Lower lobe of right lung (tissue), 2 donors: Measurements from ENCODE around the gene GBP1. TPM values are rescaled to one million over a fixed set of nuclear protein-coding genes. Genes with fewer than 3 reads are reported as not detected.
A peak's percentile ranks its signal among the peaks of the same experiment; 100 is the strongest.
"Not testable (repeated sequence)": the region's sequence is repeated elsewhere in the genome, so short reads cannot be mapped to it uniquely, and the experiment has no call there.

Experiments
- ATAC-seq, 2 donors: fragments of 200-7000 bp; cut with Tn5 transposase; one replicate each; pipeline ENCODE4 v1.9.1; 2020 to 2022; ENCODE audit warnings: mild to moderate bottlenecking in 2 of 2, moderate library complexity in 2 of 2
- DNase-seq: peaks from one replicate; pipeline ENCODE4 v3.0.0-alpha.2; 2020
- H3K27ac ChIP-seq: fragments of 200-600 bp; one replicate; pipeline ENCODE4 v1.8.0; 2022
- H3K27me3 ChIP-seq: fragments of 200-600 bp; one replicate; pipeline ENCODE4 v1.8.0; 2022; ENCODE audit warnings: low read depth
- H3K36me3 ChIP-seq: fragments of 200-600 bp; one replicate; pipeline ENCODE4 v1.8.0; 2022; ENCODE audit warnings: mild to moderate bottlenecking
- H3K4me1 ChIP-seq: fragments of 200-600 bp; one replicate; pipeline ENCODE4 v1.8.0; 2022
- H3K4me3 ChIP-seq: fragments of 200-600 bp; one replicate; pipeline ENCODE4 v1.8.0; 2022; ENCODE audit warnings: mild to moderate bottlenecking
- H3K9me3 ChIP-seq: fragments of 200-600 bp; one replicate; pipeline ENCODE4 v1.8.0; 2022
- intact Hi-C: fragments of 100-400 bp; cut with DNase I; formaldehyde crosslinking; loops from one replicate; pipeline ENCODE4 v1.11.0; 2022
- total RNA-seq: library from RNA; stranded (reverse); fragmentation: NEBNext Ultra II Directional; extraction: Animal tissue kit (Norgen Biotek cat#: 25700); gene quantifications from one replicate; pipeline ENCODE4 v1.2.1, GENCODE V29; 2021
- TF ChIP-seq, protein P1 (sequence below): fragments of 200-600 bp; IDR thresholded peaks from one replicate; pipeline ENCODE4 v1.8.0; 2022; ENCODE audit warnings: antibody characterized with exemption, mild to moderate bottlenecking
- donor health status: DM: no; HTN: yes; CAD: no; lungs with severe emphysema.

Gene GBP1
- total RNA-seq, 1 donor from 2014 or later, result 54.2 TPM

DNA sequence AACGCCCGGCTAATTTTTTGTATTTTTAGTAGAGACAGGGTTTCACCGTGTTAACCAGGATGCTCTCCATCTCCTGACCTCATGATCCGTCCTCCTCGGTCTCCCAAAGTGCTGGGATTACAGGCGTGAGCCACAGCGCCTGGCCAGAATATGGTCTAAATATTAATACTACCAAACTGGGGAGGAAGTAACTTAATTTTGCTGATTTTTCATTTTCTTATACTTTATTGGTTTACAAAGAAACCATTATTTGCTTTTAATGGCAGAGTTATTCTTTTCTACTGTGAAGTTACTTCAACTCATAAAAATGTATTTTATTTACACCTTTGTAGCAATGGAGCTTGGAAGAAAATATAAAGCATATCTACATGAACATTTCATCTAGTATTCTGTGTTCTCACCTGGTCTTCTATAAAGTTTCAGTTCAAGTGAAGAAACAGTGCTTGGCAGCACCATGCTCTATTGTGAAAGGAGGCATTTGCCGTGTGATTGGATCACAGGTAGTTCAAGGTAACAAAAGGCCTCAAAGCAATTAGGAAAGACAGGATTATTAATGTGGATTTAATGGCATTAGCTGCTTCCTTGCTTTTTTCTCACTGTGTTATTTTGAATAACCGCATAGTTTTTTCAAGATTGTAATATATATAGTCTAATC lies 13.6 kb downstream of the GBP1 start:
- DNase-seq, result no peak
- peaks cover 49% of the 10 kb centered on the region for H3K36me3 ChIP-seq
- no peak for ATAC-seq
- H3K27me3 ChIP-seq, result no peaks in the 10 kb centered on the region
- intact Hi-C loops, result no loop called here
- no peaks in the 10 kb centered on the region for H3K9me3 ChIP-seq
- TF ChIP-seq, protein P1, sequence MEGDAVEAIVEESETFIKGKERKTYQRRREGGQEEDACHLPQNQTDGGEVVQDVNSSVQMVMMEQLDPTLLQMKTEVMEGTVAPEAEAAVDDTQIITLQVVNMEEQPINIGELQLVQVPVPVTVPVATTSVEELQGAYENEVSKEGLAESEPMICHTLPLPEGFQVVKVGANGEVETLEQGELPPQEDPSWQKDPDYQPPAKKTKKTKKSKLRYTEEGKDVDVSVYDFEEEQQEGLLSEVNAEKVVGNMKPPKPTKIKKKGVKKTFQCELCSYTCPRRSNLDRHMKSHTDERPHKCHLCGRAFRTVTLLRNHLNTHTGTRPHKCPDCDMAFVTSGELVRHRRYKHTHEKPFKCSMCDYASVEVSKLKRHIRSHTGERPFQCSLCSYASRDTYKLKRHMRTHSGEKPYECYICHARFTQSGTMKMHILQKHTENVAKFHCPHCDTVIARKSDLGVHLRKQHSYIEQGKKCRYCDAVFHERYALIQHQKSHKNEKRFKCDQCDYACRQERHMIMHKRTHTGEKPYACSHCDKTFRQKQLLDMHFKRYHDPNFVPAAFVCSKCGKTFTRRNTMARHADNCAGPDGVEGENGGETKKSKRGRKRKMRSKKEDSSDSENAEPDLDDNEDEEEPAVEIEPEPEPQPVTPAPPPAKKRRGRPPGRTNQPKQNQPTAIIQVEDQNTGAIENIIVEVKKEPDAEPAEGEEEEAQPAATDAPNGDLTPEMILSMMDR, result no peak
- no peak overlapping the region for H3K4me3 ChIP-seq
- no peaks in the 10 kb centered on the region for H3K4me1 ChIP-seq
- H3K27ac ChIP-seq, result no peak overlapping the region

DNA sequence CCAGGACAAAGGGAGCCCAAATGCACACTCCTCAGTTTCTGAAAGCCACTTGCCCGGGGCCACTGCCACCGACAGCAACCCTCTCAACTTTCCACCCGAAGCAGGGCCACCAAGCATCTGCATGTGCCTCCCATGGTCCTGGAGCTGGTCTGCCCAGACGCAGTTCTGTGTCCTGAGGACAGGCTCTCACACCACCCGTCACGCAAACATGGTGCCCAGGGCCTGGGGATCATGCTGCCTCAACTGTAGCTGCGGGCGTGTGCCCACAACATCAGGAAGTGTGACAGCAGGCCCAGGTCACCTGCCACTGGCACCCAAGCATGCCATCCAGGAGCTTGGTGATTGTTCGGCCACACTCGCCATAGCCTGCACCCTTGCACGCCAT lies 14.4 kb downstream of the GBP1 start:
- no peak overlapping the region for H3K4me3 ChIP-seq
- TF ChIP-seq, protein P1, result no peak
- H3K27ac ChIP-seq, result no peak overlapping the region
- ATAC-seq (peak; percentile 10 to 22), DNase-seq (peak; percentile 38)
- peaks cover 41% of the 10 kb centered on the region for H3K36me3 ChIP-seq
- H3K9me3 ChIP-seq, result no peaks in the 10 kb centered on the region
- intact Hi-C loops, result no loop called here
- H3K27me3 ChIP-seq, result no peaks in the 10 kb centered on the region
- H3K4me1 ChIP-seq, result no peaks in the 10 kb centered on the region

GRCh38 chr1:89049901-89050648 lies 14.9 kb downstream of the GBP1 start:
- H3K36me3 ChIP-seq, result peaks cover 38% of the 10 kb centered on the region
- ATAC-seq (peak; percentile 34 to 50), DNase-seq (peak; percentile 47)
- H3K4me3 ChIP-seq, intact Hi-C loops, H3K4me1 ChIP-seq, H3K27me3 ChIP-seq, H3K9me3 ChIP-seq, H3K27ac ChIP-seq: not testable (repeated sequence)

- H3K27ac ChIP-seq, DNase-seq, intact Hi-C loops, H3K4me1 ChIP-seq, H3K9me3 ChIP-seq, H3K4me3 ChIP-seq, H3K27me3 ChIP-seq: not testable (repeated sequence)
- peak in 1 of 2 donors; percentile 31 for ATAC-seq
- H3K36me3 ChIP-seq, result peaks cover 31% of the 10 kb centered on the region
Measured at GRCh38 chr1:89049187-89049586, 15.8 kb downstream of the GBP1 start.

GRCh38 chr1:89047734-89048133 lies 17.3 kb downstream of the GBP1 start:
- H3K27ac ChIP-seq, result no peak overlapping the region
- H3K4me3 ChIP-seq, result no peak overlapping the region
- intact Hi-C loops, result no loop called here
- no peaks in the 10 kb centered on the region for H3K4me1 ChIP-seq
- peaks cover 17% of the 10 kb centered on the region for H3K36me3 ChIP-seq
- TF ChIP-seq, protein P1, result no peak
- no peaks in the 10 kb centered on the region for H3K9me3 ChIP-seq
- DNase-seq (no peak), ATAC-seq (no peak)
- no peaks in the 10 kb centered on the region for H3K27me3 ChIP-seq

DNA sequence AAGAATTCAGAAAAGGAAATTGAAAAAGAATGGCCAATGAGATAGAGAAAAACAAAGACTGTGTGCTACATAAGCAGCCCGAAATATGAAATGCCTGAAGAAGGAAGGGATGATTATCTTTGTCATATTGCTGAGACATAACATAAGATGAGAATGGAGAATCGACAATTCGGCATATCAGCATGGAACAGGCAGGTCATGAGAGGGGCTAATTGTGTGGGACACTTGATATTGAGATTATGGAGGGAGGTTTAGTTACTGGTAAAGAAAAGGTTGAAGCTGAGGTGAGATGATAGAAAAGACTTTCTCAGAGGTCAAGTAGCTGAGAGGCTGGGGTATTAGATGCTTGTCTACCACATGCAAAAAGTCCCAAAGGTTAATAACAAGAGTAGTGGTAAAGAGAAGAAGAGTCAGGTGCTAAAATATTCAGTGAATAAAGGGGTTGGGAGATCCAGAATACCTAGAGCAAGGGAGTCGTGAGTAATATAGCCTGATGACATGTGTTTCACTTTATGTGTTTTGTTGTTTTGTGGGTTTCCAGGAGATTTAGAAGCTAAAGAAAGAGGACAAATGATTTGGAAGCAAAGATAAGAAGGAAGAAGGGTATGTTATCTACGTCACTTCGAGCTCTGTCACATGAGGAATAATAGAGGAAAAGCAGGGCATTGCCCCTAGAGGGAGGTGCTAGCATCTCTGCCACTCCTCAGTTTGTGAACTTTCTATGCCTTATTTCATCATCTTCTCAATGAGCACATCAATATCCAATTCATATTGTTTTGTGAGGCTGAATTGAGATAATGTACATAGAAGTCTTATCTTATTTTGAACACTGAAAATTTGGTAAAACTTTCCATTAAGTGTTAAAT lies 18.5 kb downstream of the GBP1 start:
- DNase-seq, H3K9me3 ChIP-seq, H3K4me1 ChIP-seq, H3K36me3 ChIP-seq, intact Hi-C loops, H3K27me3 ChIP-seq, H3K4me3 ChIP-seq, H3K27ac ChIP-seq: not testable (repeated sequence)
- peak in 1 of 2 donors; percentile 29 for ATAC-seq
